VCaP (cell line): ENCODE data around the gene RER1.

Experiments
- H3K27ac ChIP-seq: fragments of 450-650 bp; 2 replicates; pipeline ENCODE4 v1.5.1; 2017
- CTCF ChIP-seq: fragments of 450-650 bp; conservative IDR thresholded peaks from 2 replicates; pipeline ENCODE4 v1.5.1; 2017; ENCODE audit warnings: mild to moderate bottlenecking, moderate library complexity

Gene RER1

GRCh38 chr1:2422523-2422922 is 30.9 kb downstream of the RER1 start:
- no peak for TF ChIP-seq CTCF
- no peak overlapping the region for H3K27ac ChIP-seq

GRCh38 chr1:2425892-2426291 is 34.3 kb downstream of the RER1 start:
- H3K27ac ChIP-seq: no peak overlapping the region
- TF ChIP-seq CTCF: no peak

- no peak for TF ChIP-seq CTCF
- no peak overlapping the region for H3K27ac ChIP-seq
These were observed 34.9 kb downstream of the RER1 start for GRCh38 chr1:2426540-2426939.

- no peak overlapping the region for H3K27ac ChIP-seq
These were observed 35.4 kb downstream of the RER1 start for GRCh38 chr1:2427051-2427450.

GRCh38 chr1:2427976-2428375 is 36.3 kb downstream of the RER1 start:
- H3K27ac ChIP-seq: no peak overlapping the region
- no peak for TF ChIP-seq CTCF

More at GRCh38 chr1:2427051-2427450, 35.4 kb downstream of the RER1 start:
- no peak for TF ChIP-seq CTCF

- TF ChIP-seq CTCF: no peak
- H3K27ac ChIP-seq: no peak overlapping the region
These were observed 36.8 kb downstream of the RER1 start for GRCh38 chr1:2428490-2428889.

- H3K27ac ChIP-seq: no peak overlapping the region
- TF ChIP-seq CTCF: peak; percentile 43
These were observed 38.3 kb downstream of the RER1 start for GRCh38 chr1:2429780-2430591.
